ENCODE results near the gene CELF2.

- TF ChIP-seq, protein P1, sequence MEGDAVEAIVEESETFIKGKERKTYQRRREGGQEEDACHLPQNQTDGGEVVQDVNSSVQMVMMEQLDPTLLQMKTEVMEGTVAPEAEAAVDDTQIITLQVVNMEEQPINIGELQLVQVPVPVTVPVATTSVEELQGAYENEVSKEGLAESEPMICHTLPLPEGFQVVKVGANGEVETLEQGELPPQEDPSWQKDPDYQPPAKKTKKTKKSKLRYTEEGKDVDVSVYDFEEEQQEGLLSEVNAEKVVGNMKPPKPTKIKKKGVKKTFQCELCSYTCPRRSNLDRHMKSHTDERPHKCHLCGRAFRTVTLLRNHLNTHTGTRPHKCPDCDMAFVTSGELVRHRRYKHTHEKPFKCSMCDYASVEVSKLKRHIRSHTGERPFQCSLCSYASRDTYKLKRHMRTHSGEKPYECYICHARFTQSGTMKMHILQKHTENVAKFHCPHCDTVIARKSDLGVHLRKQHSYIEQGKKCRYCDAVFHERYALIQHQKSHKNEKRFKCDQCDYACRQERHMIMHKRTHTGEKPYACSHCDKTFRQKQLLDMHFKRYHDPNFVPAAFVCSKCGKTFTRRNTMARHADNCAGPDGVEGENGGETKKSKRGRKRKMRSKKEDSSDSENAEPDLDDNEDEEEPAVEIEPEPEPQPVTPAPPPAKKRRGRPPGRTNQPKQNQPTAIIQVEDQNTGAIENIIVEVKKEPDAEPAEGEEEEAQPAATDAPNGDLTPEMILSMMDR (IDR thresholded peaks at IDR 0.05; ENCODE audit: low read depth, low read length): no peak
- TF ChIP-seq POLR2A (IDR thresholded peaks at IDR 0.05; ENCODE audit: extremely low read depth, insufficient read length): no peak
Observed at GRCh38 chr10:11156480-11156879, 138.8 kb downstream of the CELF2 start.

Data from NB4 (cell line).